OCI-LY3 (cell line): ENCODE results near the gene NRSN2.

Experiments
- EZH2phosphoT487 ChIP-seq: fragments of 200-600 bp; shearing (Covaris generic); IDR thresholded peaks from 2 replicates; pipeline ENCODE4 v1.6.1; 2018; ENCODE audit warnings: antibody characterized with exemption, mixed run types, low read depth
- TF ChIP-seq, protein P1 (sequence below): fragments of 200-600, 300-600 bp; sonication (generic); IDR thresholded peaks from 2 replicates; pipeline ENCODE4 v1.5.1; 2014; ENCODE audit warnings: antibody characterized with exemption, low read length, low read depth

DNA sequence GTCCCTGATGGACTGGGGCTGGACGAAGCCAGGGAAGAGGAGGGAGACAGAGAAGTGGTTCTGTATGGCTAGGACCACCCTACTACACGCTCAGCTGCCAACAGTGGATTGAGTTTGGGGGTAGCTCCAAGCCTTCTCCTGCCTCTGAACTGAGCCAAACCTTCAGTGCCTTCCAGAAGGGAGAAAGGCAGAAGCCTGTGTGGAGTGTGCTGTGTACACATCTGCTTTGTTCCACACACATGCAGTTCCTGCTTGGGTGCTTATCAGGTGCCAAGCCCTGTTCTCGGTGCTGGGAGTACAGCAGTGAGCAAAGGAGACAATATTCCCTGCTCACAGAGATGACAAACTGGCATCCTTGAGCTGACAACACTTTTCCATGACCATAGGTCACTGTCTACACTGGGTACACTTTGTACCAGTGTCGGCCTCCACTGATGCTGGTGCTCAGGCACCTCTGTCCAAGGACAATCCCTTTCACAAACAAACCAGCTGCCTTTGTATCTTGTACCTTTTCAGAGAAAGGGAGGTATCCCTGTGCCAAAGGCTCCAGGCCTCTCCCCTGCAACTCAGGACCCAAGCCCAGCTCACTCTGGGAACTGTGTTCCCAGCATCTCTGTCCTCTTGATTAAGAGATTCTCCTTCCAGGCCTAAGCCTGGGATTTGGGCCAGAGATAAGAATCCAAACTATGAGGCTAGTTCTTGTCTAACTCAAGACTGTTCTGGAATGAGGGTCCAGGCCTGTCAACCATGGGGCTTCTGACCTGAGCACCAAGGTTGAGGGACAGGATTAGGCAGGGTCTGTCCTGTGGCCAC lies 49.9 kb downstream of the NRSN2 start:
- TF ChIP-seq, protein P1, sequence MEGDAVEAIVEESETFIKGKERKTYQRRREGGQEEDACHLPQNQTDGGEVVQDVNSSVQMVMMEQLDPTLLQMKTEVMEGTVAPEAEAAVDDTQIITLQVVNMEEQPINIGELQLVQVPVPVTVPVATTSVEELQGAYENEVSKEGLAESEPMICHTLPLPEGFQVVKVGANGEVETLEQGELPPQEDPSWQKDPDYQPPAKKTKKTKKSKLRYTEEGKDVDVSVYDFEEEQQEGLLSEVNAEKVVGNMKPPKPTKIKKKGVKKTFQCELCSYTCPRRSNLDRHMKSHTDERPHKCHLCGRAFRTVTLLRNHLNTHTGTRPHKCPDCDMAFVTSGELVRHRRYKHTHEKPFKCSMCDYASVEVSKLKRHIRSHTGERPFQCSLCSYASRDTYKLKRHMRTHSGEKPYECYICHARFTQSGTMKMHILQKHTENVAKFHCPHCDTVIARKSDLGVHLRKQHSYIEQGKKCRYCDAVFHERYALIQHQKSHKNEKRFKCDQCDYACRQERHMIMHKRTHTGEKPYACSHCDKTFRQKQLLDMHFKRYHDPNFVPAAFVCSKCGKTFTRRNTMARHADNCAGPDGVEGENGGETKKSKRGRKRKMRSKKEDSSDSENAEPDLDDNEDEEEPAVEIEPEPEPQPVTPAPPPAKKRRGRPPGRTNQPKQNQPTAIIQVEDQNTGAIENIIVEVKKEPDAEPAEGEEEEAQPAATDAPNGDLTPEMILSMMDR, result no peak
- TF ChIP-seq EZH2phosphoT487, result no peak
